Measurements from ENCODE around the gene CYP2U1.
A peak's percentile ranks its signal among the peaks of the same experiment; 100 is the strongest.

CYP2U1 gene

DNA sequence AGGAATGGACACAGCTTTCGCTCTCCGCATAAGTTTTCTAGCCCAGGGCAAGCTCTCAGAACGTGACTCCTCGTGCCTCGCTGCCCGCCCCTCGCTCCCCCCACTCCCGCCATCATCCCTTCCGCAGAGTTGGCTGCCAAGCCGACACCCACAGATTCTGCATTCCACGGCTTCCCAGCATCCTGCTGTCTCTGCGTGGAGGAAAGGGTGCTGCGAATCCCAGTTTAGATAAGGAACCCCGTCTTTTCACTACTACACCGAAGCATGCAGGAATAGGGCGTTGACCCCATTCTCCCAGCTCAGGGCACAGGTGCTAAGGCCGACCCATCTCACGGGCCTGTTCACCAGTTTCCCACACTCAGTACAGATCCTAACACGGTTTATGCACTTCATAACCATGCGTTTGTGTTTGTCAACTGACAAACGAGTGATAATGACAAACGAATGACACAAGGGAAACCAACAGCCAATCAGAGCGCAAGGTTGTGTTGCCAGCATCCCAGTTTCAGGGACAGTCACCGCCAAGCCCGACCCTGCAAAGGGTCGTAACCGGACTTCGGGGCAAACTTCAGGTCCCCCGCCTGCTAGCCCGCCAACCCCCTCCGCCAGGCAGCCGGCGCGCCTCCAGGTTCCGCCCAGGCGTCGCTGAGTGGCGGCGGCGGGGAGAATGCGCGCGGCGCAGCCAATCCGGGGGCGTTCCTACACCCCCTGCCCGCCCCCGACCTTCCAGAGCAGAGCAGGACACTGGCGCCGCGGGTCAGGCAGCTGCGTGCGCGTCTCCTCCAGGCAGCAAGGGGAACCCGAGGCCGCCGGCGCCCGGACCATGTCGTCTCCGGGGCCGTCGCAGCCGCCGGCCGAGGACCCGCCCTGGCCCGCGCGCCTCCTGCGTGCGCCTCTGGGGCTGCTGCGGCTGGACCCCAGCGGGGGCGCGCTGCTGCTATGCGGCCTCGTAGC lies at the start of gene CYP2U1:
TSS of gene CYP2U1 (plus strand) at position 729 of the 954 bp plus-strand sequence. CDS start at position 824, 95 bp downstream.
- Histone ChIP-seq H3K27ac (peak within 1 kb of the TSS; percentile 21), H3K27me3 (replicated peaks) (no peaks in the 10 kb centered on the region), H3K36me3 (replicated peaks) (no peaks in the 10 kb centered on the region), H3K4me3 (ENCODE audit: low read depth, low read length) (peak within 1 kb of the TSS; percentile 72)
- peak; percentile 57 for DNase-seq
- in situ Hi-C loops (cut with HindIII; ENCODE audit: low pct_ligation_motif_present, low sequenced_read_pairs): no loop called here
- TF ChIP-seq, protein P1, sequence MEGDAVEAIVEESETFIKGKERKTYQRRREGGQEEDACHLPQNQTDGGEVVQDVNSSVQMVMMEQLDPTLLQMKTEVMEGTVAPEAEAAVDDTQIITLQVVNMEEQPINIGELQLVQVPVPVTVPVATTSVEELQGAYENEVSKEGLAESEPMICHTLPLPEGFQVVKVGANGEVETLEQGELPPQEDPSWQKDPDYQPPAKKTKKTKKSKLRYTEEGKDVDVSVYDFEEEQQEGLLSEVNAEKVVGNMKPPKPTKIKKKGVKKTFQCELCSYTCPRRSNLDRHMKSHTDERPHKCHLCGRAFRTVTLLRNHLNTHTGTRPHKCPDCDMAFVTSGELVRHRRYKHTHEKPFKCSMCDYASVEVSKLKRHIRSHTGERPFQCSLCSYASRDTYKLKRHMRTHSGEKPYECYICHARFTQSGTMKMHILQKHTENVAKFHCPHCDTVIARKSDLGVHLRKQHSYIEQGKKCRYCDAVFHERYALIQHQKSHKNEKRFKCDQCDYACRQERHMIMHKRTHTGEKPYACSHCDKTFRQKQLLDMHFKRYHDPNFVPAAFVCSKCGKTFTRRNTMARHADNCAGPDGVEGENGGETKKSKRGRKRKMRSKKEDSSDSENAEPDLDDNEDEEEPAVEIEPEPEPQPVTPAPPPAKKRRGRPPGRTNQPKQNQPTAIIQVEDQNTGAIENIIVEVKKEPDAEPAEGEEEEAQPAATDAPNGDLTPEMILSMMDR (IDR thresholded peaks at IDR 0.05; ENCODE audit: low read depth, low read length, missing control alignments): no peak

DNA sequence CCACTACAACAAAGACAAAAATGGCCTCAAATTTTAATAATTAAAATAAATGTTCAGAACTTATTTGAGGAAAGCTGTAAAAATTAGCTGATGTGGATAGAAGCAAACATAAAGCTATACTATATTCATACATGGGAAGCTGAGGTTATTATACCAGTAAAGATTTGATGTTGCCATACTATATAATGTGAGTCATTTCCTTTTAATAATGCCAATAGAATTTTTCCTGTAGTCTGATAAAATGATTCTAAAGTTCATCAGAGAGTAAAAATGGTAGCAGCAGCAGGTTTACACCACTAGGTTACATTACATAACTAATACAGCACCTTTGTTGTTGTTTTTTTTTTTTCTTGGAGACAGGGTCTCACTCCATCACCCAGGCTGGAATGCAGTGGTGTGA lies 45.5 kb upstream of the CYP2U1 start:
- in situ Hi-C loops (cut with HindIII; ENCODE audit: low pct_ligation_motif_present, low sequenced_read_pairs): no loop called here
- Histone ChIP-seq H3K27ac (no peak overlapping the region), H3K36me3 (replicated peaks) (no peaks in the 10 kb centered on the region), H3K27me3 (replicated peaks) (no peaks in the 10 kb centered on the region), H3K4me3 (ENCODE audit: low read depth, low read length) (no peak overlapping the region)
- DNase-seq: no peak
- TF ChIP-seq, protein P1 (IDR thresholded peaks at IDR 0.05; ENCODE audit: low read depth, low read length, missing control alignments): no peak

DNA sequence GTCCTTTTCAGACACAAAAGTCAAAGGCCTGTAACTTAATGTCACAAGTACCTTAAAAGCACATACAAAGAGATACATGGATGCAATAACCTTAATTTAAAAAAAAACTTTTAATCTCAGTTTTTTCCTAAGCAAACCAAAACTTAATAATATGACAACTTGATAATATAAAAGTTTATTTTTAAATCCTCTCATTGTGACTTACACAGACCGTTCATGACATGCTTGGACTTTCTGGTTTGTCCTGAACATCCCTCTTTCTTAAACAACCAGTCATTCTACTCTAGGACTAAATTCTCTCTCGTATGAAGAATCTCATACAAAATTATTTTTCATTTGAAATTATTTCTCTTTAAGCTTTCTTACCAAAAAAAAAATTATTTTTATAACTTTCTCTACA lies 43.1 kb upstream of the CYP2U1 start:
- TF ChIP-seq, protein P1 (IDR thresholded peaks at IDR 0.05; ENCODE audit: low read depth, low read length, missing control alignments): no peak
- H3K4me3 ChIP-seq (ENCODE audit: low read depth, low read length): no peak overlapping the region
- no peaks in the 10 kb centered on the region for H3K36me3 ChIP-seq (replicated peaks)
- H3K27me3 ChIP-seq (replicated peaks): no peaks in the 10 kb centered on the region
- in situ Hi-C loops (cut with HindIII; ENCODE audit: low pct_ligation_motif_present, low sequenced_read_pairs): no loop called here
- DNase-seq: no peak
- H3K27ac ChIP-seq: no peak overlapping the region

DNA sequence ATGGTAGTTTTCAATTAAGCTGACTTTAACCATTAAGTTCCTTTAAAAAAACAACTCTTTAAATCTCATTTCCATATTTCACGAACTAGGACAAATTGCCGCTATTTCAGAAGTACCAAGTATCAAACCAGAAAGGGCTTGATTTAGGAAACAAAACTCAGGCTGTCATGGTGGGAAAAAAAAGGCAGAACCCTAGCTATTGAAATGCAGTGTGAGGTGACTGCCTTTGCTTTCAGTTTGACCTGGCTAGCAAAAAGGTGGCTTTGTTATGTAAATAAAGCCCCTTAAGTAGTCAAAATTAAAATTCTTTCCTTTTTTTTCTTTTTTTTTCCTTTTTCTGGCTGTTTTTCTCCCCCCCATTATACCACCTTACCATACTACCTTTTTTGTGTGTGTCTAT lies 40.6 kb upstream of the CYP2U1 start:
- in situ Hi-C loops (cut with HindIII; ENCODE audit: low pct_ligation_motif_present, low sequenced_read_pairs): no loop called here
- H3K36me3 ChIP-seq (replicated peaks): no peaks in the 10 kb centered on the region
- H3K27me3 ChIP-seq (replicated peaks): no peaks in the 10 kb centered on the region
- no peak overlapping the region for H3K4me3 ChIP-seq (ENCODE audit: low read depth, low read length)
- H3K27ac ChIP-seq: no peak overlapping the region
- TF ChIP-seq, protein P1 (IDR thresholded peaks at IDR 0.05; ENCODE audit: low read depth, low read length, missing control alignments): no peak
- DNase-seq: no peak

DNA sequence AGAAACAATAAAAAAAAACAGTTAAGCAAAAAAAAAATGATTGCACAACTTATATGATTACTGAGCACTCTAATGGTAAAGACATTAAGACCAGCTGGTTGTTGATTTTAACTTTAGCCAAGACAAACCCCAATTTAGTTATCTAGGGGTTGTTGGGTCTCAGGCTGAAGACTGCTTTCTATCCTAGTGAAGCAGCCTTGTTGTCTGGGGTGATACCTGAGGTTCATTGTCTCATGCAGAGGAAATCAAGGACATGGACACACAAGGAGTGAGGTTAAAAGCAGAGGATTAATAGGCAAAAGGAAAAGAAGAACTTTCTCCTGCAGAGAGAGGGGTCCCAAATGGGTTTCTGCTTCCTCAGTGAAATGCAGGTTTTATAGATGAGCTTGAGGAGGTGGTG lies 40.0 kb upstream of the CYP2U1 start:
- Histone ChIP-seq H3K27me3 (replicated peaks) (no peaks in the 10 kb centered on the region), H3K27ac (no peak overlapping the region), H3K36me3 (replicated peaks) (no peaks in the 10 kb centered on the region), H3K4me3 (ENCODE audit: low read depth, low read length) (no peak overlapping the region)
- no peak for DNase-seq
- in situ Hi-C loops (cut with HindIII; ENCODE audit: low pct_ligation_motif_present, low sequenced_read_pairs): no loop called here
- TF ChIP-seq, protein P1 (IDR thresholded peaks at IDR 0.05; ENCODE audit: low read depth, low read length, missing control alignments): no peak

All from brain microvascular endothelial cell (primary cell).